ENCODE data around the gene LYRM9. TPM values are rescaled to one million over a fixed set of nuclear protein-coding genes. Genes with fewer than 3 reads are reported as not detected.
"Not testable (repeated sequence)": the region's sequence is repeated elsewhere in the genome, so short reads cannot be mapped to it uniquely, and the experiment has no call there.

The LYRM9 gene
- total RNA-seq, 1 donor from 2014 or later: 9.5 TPM

DNA sequence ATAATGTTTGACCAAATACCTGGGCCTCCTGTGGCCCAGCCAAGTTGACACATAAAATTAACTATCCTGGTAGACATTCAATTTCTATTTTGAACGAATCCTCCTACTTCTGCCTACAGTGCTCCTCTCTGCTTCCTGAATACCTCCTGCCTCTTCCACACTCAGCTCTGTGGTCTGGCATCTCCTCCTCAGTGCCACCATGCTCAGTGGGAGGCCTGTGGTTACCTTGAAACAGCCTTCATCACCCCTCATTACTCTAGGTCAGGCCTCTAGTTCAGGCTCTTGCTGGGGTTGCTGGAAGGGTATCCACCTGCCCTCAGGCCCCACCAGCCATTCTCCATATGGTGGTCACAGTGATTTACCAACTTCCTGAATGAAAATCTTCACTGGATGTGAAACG lies 5.1 kb downstream of the LYRM9 start:
- Mint-ChIP-seq H3K9me3 (ENCODE audit: low read depth) (no peaks in the 10 kb centered on the region), H3K4me3 (ENCODE audit: low read depth) (no peak overlapping the region), H3K27me3 (peaks cover 3% of the 10 kb centered on the region), H3K4me1 (ENCODE audit: low read depth) (peaks cover 18% of the 10 kb centered on the region), H3K36me3 (ENCODE audit: insufficient read depth) (no peaks in the 10 kb centered on the region), H3K27ac (no peak overlapping the region)
- no peak for DNase-seq (ENCODE audit: low spot score, unreplicated experiment)
- TF ChIP-seq CTCF (IDR thresholded peaks at IDR 0.05; ENCODE audit: unreplicated experiment): no peak

- H3K27me3 Mint-ChIP-seq, H3K27ac Mint-ChIP-seq: not testable (repeated sequence)
These were observed 6.7 kb downstream of the LYRM9 start for GRCh38 chr17:27886348-27886906.

GRCh38 chr17:27882162-27882840 lies 10.9 kb downstream of the LYRM9 start:
- DNase-seq (ENCODE audit: low spot score, unreplicated experiment): no peak
- no peaks in the 10 kb centered on the region for H3K36me3 Mint-ChIP-seq (ENCODE audit: insufficient read depth)
- no peak overlapping the region for H3K4me3 Mint-ChIP-seq (ENCODE audit: low read depth)
- H3K9me3 Mint-ChIP-seq (ENCODE audit: low read depth): no peaks in the 10 kb centered on the region
- H3K27ac Mint-ChIP-seq: no peak overlapping the region
- no peaks in the 10 kb centered on the region for H3K4me1 Mint-ChIP-seq (ENCODE audit: low read depth)
- no peaks in the 10 kb centered on the region for H3K27me3 Mint-ChIP-seq
- TF ChIP-seq CTCF (IDR thresholded peaks at IDR 0.05; ENCODE audit: unreplicated experiment): no peak

More at GRCh38 chr17:27886348-27886906, 6.7 kb downstream of the LYRM9 start:
- not testable (repeated sequence) for H3K9me3 Mint-ChIP-seq (ENCODE audit: low read depth); H3K36me3 Mint-ChIP-seq (ENCODE audit: insufficient read depth); H3K4me3 Mint-ChIP-seq (ENCODE audit: low read depth); DNase-seq (ENCODE audit: low spot score, unreplicated experiment)
- H3K4me1 Mint-ChIP-seq (ENCODE audit: low read depth): peaks cover 14% of the 10 kb centered on the region

GRCh38 chr17:27879987-27880608 lies 13.1 kb downstream of the LYRM9 start:
- Mint-ChIP-seq H3K27me3 (no peaks in the 10 kb centered on the region), H3K36me3 (ENCODE audit: insufficient read depth) (peaks cover 2% of the 10 kb centered on the region), H3K4me1 (ENCODE audit: low read depth) (no peaks in the 10 kb centered on the region), H3K9me3 (ENCODE audit: low read depth) (no peaks in the 10 kb centered on the region), H3K27ac (no peak overlapping the region), H3K4me3 (ENCODE audit: low read depth) (no peak overlapping the region)
- peak; percentile 95 for TF ChIP-seq CTCF (IDR thresholded peaks at IDR 0.05; ENCODE audit: unreplicated experiment)
- peak; percentile 71 for DNase-seq (ENCODE audit: low spot score, unreplicated experiment)

- no peak for TF ChIP-seq CTCF (IDR thresholded peaks at IDR 0.05; ENCODE audit: unreplicated experiment)
- H3K4me3 Mint-ChIP-seq (ENCODE audit: low read depth): no peak overlapping the region
- no peaks in the 10 kb centered on the region for H3K27me3 Mint-ChIP-seq
- H3K9me3 Mint-ChIP-seq (ENCODE audit: low read depth): no peaks in the 10 kb centered on the region
- H3K4me1 Mint-ChIP-seq (ENCODE audit: low read depth): no peaks in the 10 kb centered on the region
- H3K27ac Mint-ChIP-seq: no peak overlapping the region
- DNase-seq (ENCODE audit: low spot score, unreplicated experiment): no peak
- H3K36me3 Mint-ChIP-seq (ENCODE audit: insufficient read depth): peaks cover 4% of the 10 kb centered on the region
These were observed 14.2 kb downstream of the LYRM9 start for GRCh38 chr17:27878776-27879562.

Data from progenitor cell of endocrine pancreas (in vitro differentiated cells).